AG20443 (cell line): ENCODE results near the gene MFAP5.
"Not testable (repeated sequence)": the region's sequence is repeated elsewhere in the genome, so short reads cannot be mapped to it uniquely, and the experiment has no call there.

Experiments
- DNase-seq: peaks from one replicate; pipeline ENCODE4 v3.0.0; 2012; ENCODE audit warnings: low spot score, mixed read lengths

MFAP5 gene

GRCh38 chr12:8629486-8630033, 33.1 kb downstream of the MFAP5 start:
- DNase-seq = peak; percentile 59

GRCh38 chr12:8628731-8629130, 33.9 kb downstream of the MFAP5 start:
- DNase-seq = peak; percentile 22

GRCh38 chr12:8624750-8625149, 37.9 kb downstream of the MFAP5 start:
- not testable (repeated sequence) for DNase-seq

- DNase-seq = no peak
These were observed 40.0 kb downstream of the MFAP5 start for GRCh38 chr12:8622646-8623045.

GRCh38 chr12:8615206-8615605, 47.4 kb downstream of the MFAP5 start:
- DNase-seq = no peak

- not testable (repeated sequence) for DNase-seq
These were observed 48.7 kb downstream of the MFAP5 start for GRCh38 chr12:8613881-8614280.

DNA sequence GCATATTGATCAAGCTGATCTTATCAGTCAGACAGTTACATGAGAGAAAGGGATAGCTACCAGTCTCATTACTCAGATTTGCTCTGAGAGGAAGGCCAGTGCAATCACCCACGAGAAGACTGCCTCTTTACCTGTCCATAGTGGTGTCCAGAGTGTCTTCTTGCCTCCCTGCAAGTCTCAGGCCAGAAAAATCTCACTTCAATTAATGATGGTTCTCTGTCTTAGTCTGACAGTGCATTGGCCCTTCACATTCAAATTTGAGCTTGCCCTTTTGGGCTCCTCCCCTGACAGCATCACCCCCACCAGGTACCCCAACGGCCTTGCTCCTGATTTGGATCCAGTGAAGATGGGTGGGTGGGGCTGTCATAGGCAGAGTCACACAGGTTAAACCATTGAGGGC, 50.0 kb downstream of the MFAP5 start, which contains the start of gene AICDA:
Gene AICDA, minus strand, starts transcription at position 231 of the 400 bp plus-strand sequence. Its CDS starts 92 bp downstream, at position 139.
- DNase-seq = no peak

DNA sequence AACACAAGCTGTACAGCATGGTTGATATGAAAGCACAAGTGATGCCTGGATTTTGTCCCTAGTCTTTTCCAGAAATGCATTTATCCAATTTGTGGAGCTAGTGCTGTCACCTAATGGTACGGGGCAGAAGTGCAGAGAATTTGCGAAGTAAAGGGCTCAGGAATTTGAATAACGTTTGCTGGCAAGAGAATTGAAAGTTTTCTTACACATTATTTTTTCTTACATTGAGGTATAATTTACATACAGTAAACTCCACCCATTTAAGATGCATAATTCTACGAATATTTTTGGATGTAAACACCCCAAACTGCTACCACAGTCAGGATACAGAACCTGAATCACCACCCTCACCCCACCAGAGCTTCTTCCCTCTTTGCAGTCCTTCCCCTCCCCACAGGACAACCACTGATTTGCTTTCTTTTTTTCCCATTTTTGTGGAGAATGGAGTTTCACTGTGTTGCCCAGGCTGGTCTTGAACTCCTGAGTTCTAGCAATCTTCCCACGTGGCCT, 53.5 kb downstream of the MFAP5 start:
- peak; percentile 70 for DNase-seq

GRCh38 chr12:8606890-8607289, 55.7 kb downstream of the MFAP5 start:
- DNase-seq = no peak

- DNase-seq = no peak
These were observed 57.6 kb downstream of the MFAP5 start for GRCh38 chr12:8605057-8605456.

- peak; percentile 34 for DNase-seq
These were observed 58.8 kb downstream of the MFAP5 start for GRCh38 chr12:8603856-8604255.

GRCh38 chr12:8603286-8603685, 59.3 kb downstream of the MFAP5 start:
- DNase-seq = no peak

GRCh38 chr12:8596561-8596960, 66.1 kb downstream of the MFAP5 start:
- DNase-seq = no peak
